A673 (cell line): ENCODE measurements around the gene CDC42BPA. TPM values are rescaled to one million over a fixed set of nuclear protein-coding genes. Genes with fewer than 3 reads are reported as not detected.
"Not testable (repeated sequence)": the region's sequence is repeated elsewhere in the genome, so short reads cannot be mapped to it uniquely, and the experiment has no call there.

Experiments used
- BruUV-seq: library from RNA; stranded (reverse); fragments of 400-500 nt; replicated peaks from 2 replicates; lab custom pipeline; 2021; lab: Mats Ljungman, UMichigan
- CTCF ChIA-PET: fragments of 300-600 bp; sonication (Branson Sonifier 250); formaldehyde crosslinking; loops from one replicate; lab custom pipeline; 2022; ENCODE audit warnings: antibody characterized with exemption; lab: Charles Lee
- POLR2A ChIA-PET: fragments of 300-600 bp; sonication (Branson Sonifier 250); formaldehyde crosslinking; loops from one replicate; lab custom pipeline; 2022; ENCODE audit warnings: antibody characterized with exemption; ENCODE audit not compliant: low non-redundant PET; lab: Charles Lee
- DNase-seq: peaks from one replicate; pipeline ENCODE4 v3.0.0-alpha.2; 2015; ENCODE audit warnings: low spot score
- H3K27ac ChIP-seq: fragments of 200-600 bp; sonication (generic); 2 replicates; pipeline ENCODE4 v1.5.1; 2016; ENCODE audit warnings: mixed run types, low read depth, mild to moderate bottlenecking, mixed read lengths, antibody characterized with exemption, low read length; ENCODE audit not compliant: poor library complexity, severe bottlenecking
- H3K27me3 ChIP-seq: fragments of 200-600 bp; sonication (generic); replicated peaks from 2 replicates; pipeline ENCODE4 v1.6.1; 2017; ENCODE audit warnings: mixed run types, low read depth, mild to moderate bottlenecking, mixed read lengths, antibody characterized with exemption, low read length; ENCODE audit not compliant: insufficient read depth, poor library complexity
- H3K36me3 ChIP-seq: fragments of 200-600 bp; sonication (generic); 2 replicates; pipeline ENCODE4 v1.6.1; 2016; ENCODE audit warnings: mixed run types, mild to moderate bottlenecking, mixed read lengths, antibody characterized with exemption, low read length; ENCODE audit not compliant: insufficient read depth, poor library complexity, severe bottlenecking
- H3K4me1 ChIP-seq: fragments of 200-600 bp; sonication (generic); 2 replicates; pipeline ENCODE4 v1.6.1; 2017; ENCODE audit warnings: mixed run types, mild to moderate bottlenecking, mixed read lengths, antibody characterized with exemption, low read length; ENCODE audit not compliant: insufficient read depth, poor library complexity, severe bottlenecking
- H3K4me3 ChIP-seq: fragments of 200-600 bp; sonication (generic); 2 replicates; pipeline ENCODE4 v1.5.1; 2016; ENCODE audit warnings: low read depth, mixed run types, mild to moderate bottlenecking, mixed read lengths, low read length; ENCODE audit not compliant: poor library complexity, severe bottlenecking
- H3K9me3 ChIP-seq: fragments of 200-600 bp; sonication (generic); 2 replicates; pipeline ENCODE4 v1.6.1; 2016; ENCODE audit warnings: mixed run types, low read depth, mild to moderate bottlenecking, mixed read lengths, antibody characterized with exemption, low read length; ENCODE audit not compliant: poor library complexity, severe bottlenecking
- CTCF ChIP-seq: fragments of 300-800, 200-600 bp; sonication (generic); conservative IDR thresholded peaks from 2 replicates; pipeline ENCODE4 v1.5.1; 2017; ENCODE audit warnings: low read depth, mild to moderate bottlenecking, antibody characterized with exemption, low read length, moderate library complexity, mixed read lengths
- EZH2 ChIP-seq: fragments of 200-600 bp; sonication (generic); IDR thresholded peaks from 2 replicates; pipeline ENCODE4 v1.6.1; 2017; ENCODE audit warnings: borderline replicate concordance, low read depth, mild to moderate bottlenecking, mixed read lengths, antibody characterized with exemption, low read length; ENCODE audit not compliant: poor library complexity, severe bottlenecking
- intact Hi-C: fragments of 100-400 bp; cut with micrococcal nuclease; formaldehyde crosslinking; loops from one replicate; pipeline ENCODE4 v1.10.0; 2022; ENCODE audit not compliant: unreplicated experiment
- total RNA-seq: library from RNA; stranded (reverse); gene quantifications from 2 replicates; pipeline ENCODE4 v1.2.3, GENCODE V29; 2021

The CDC42BPA gene
- total RNA-seq, 1 experiment from 2014 or later, result 21.7 TPM

GRCh38 chr1:227120826-227121225 is 197.5 kb downstream of the CDC42BPA start:
- H3K27me3 ChIP-seq, result no peaks in the 10 kb centered on the region
- POLR2A ChIA-PET, result no interaction called here
- no peaks in the 10 kb centered on the region for H3K4me1 ChIP-seq
- H3K36me3 ChIP-seq, result no peaks in the 10 kb centered on the region
- no TSS peak for BruUV-seq
- CTCF ChIA-PET, result no interaction called here
- no peak overlapping the region for H3K4me3 ChIP-seq
- intact Hi-C loops, result no loop called here
- no peaks in the 10 kb centered on the region for H3K9me3 ChIP-seq
- TF ChIP-seq CTCF (no peak), EZH2 (no peak)
- H3K27ac ChIP-seq, result no peak overlapping the region
- no peak for DNase-seq

GRCh38 chr1:227112538-227112937 is 205.8 kb downstream of the CDC42BPA start:
- no peaks in the 10 kb centered on the region for H3K4me1 ChIP-seq
- no peaks in the 10 kb centered on the region for H3K36me3 ChIP-seq
- DNase-seq, result no peak
- CTCF ChIA-PET, result no interaction called here
- H3K27ac ChIP-seq, result no peak overlapping the region
- POLR2A ChIA-PET, result no interaction called here
- no peaks in the 10 kb centered on the region for H3K9me3 ChIP-seq
- no peak overlapping the region for H3K4me3 ChIP-seq
- TF ChIP-seq CTCF, result no peak
- TF ChIP-seq EZH2, result no peak
- no TSS peak for BruUV-seq
- intact Hi-C loops, result no loop called here
- H3K27me3 ChIP-seq, result no peaks in the 10 kb centered on the region

GRCh38 chr1:227111782-227112181 is 206.5 kb downstream of the CDC42BPA start:
- CTCF ChIA-PET, result no interaction called here
- TF ChIP-seq EZH2 (no peak), CTCF (no peak)
- Histone ChIP-seq H3K9me3 (no peaks in the 10 kb centered on the region), H3K27ac (no peak overlapping the region), H3K27me3 (no peaks in the 10 kb centered on the region), H3K4me1 (no peaks in the 10 kb centered on the region), H3K4me3 (no peak overlapping the region), H3K36me3 (no peaks in the 10 kb centered on the region)
- no peak for DNase-seq
- no TSS peak for BruUV-seq
- intact Hi-C loops, result no loop called here
- POLR2A ChIA-PET, result no interaction called here

- H3K27me3 ChIP-seq, H3K4me3 ChIP-seq, BruUV-seq, intact Hi-C loops, H3K36me3 ChIP-seq, H3K9me3 ChIP-seq, POLR2A ChIA-PET, DNase-seq, H3K27ac ChIP-seq, H3K4me1 ChIP-seq, CTCF ChIA-PET: not testable (repeated sequence)
These were observed 213.0 kb downstream of the CDC42BPA start for GRCh38 chr1:227105291-227105690.
